Stomach smooth muscle (tissue), 2 donors: ENCODE results near the gene ETFA.

ENCODE experiments used
- H3K27ac ChIP-seq: one replicate; pipeline ENCODE4 v1.7.0; 2013; ENCODE audit warnings: mild to moderate bottlenecking, low read length, inconsistent platforms
- H3K27me3 ChIP-seq, 2 donors: one replicate each; pipeline ENCODE4 v1.7.0; 2013; ENCODE audit warnings: low read length in 2 of 2; ENCODE audit not compliant: insufficient read depth in 2 of 2, control insufficient read depth in 1 of 2
- H3K36me3 ChIP-seq, 2 donors: one replicate each; pipeline ENCODE4 v1.7.0; 2013; ENCODE audit warnings: low read length in 2 of 2; ENCODE audit not compliant: control insufficient read depth in 2 of 2, insufficient read depth in 2 of 2
- H3K4me1 ChIP-seq: one replicate; pipeline ENCODE4 v1.7.0; 2013; ENCODE audit warnings: low read length; ENCODE audit not compliant: control insufficient read depth, insufficient read depth
- H3K4me3 ChIP-seq, 2 donors: one replicate each; pipeline ENCODE4 v1.7.0; 2013; ENCODE audit warnings: low read length in 2 of 2
- H3K9ac ChIP-seq, 2 donors: one replicate each; pipeline ENCODE4 v1.7.0; 2013; ENCODE audit warnings: low read length in 2 of 2, mild to moderate bottlenecking in 1 of 2
- H3K9me3 ChIP-seq, 2 donors: one replicate each; pipeline ENCODE4 v1.7.0; 2013; ENCODE audit warnings: low read length in 2 of 2; ENCODE audit not compliant: control insufficient read depth in 2 of 2
- donor health status: healthy.
- donor health status: Pancreatic carcinoma.

Gene ETFA

DNA sequence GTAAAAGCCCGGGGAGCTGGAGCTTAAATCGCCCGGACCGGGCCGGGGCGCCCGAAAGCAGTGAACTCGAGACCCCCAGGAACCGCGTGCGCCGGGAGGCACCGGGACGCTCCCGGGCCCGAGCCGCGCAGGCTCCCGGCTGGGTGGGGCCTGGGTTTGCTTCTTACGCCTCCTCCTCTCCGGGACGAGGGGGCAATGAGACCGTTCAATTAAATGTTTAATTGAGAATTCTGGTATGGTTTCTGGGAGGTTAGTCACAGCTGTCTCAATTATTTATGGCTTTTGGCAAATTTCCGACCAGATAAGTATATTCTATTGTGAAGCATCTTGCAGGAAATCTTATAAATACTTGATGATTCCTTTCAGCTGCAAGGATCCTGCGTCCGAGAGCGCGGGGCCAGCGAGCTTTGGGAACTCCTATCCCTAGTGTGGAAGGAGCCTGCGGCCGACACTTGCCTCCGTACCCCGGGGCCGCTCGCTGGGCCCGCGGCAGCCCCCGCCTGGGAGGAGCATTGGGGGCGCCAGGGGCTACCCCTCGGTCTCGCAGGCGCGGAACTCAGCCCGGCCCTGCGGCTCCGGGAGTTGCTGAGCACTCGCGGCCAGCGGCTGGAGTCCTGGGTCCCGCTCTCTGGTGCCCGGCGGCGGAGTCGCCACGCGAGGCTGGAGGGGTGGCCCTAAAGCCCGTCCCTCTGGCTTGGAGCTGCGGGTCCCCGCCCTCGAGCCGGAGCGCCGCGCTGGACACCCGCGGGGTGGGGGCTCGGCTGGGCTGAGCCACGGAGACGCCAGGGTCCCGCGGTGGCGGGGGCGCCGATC is 35.6 kb upstream of the ETFA start:
- Histone ChIP-seq H3K4me1 (peaks cover 29% of the 10 kb centered on the region), H3K9me3 (no peaks in the 10 kb centered on the region), H3K36me3 (no peaks in the 10 kb centered on the region), H3K9ac (peak overlapping the region; percentile 74), H3K27ac (peak overlapping the region; percentile 81), H3K27me3 (no peaks in the 10 kb centered on the region), H3K4me3 (peak overlapping the region; percentile 73 to 77)

DNA sequence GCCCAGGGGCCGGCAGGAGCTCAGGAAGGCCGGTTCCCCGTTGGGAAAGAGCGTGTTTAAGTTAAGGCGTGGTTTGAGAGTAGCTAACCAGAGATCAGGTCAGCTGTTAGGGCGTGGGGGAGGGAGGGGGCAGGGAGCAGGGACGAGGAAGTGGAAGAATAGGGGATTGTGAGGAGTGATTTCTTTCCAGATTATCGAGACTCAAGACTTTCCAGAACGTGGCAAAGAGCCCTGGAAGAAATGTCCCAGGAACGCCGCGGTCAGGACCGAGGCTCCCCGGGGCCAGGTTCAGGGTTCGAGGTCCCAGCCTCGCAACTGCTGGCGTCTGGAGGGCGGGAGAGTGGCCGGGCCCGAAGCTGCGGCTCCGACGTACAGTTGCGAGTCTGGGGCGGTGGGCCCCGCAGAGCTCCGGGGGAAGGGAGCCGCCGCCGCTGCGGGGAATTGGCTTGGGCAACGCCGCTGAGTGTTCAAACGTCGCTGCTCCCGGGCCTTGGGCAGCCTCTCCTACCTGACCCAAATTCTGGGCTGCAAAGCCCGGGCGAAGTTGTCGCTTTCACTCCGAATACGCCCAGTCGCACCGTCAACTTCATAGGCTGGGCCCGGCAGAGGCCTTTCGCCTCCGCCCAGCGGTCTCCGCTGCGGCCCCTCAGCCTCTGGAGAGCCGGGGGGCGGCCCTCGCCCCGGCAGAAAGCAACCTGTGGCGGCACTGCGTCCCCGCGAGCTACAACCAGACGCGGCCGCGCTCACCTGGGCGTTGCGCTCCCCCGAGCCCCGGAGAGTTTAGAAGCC is 34.8 kb upstream of the ETFA start:
- Histone ChIP-seq H3K9ac (peak overlapping the region; percentile 74), H3K36me3 (no peaks in the 10 kb centered on the region), H3K9me3 (no peaks in the 10 kb centered on the region), H3K4me3 (peak overlapping the region; percentile 73 to 77), H3K27me3 (no peaks in the 10 kb centered on the region), H3K4me1 (peaks cover 37% of the 10 kb centered on the region), H3K27ac (peak overlapping the region; percentile 81)

DNA sequence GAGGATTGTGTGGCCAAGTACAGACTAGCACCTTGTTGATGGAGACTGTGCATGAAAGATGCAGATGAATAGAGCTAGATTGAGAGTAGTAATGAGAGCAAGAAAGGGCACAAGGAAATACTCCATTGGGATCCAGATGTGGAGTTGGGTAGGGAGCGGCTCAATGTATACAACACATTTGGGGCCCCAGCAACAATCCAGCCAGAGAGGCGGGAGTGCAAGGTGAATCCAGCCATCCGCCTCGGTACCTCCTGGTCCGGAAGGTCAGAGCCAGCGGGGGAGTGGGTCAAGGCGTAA is 34.3 kb upstream of the ETFA start:
- H3K9me3 ChIP-seq, result no peaks in the 10 kb centered on the region
- peak overlapping the region; percentile 73 to 77 for H3K4me3 ChIP-seq
- H3K36me3 ChIP-seq, result no peaks in the 10 kb centered on the region
- H3K27me3 ChIP-seq, result no peaks in the 10 kb centered on the region
- peaks cover 43% of the 10 kb centered on the region for H3K4me1 ChIP-seq
- peak overlapping the region; percentile 81 for H3K27ac ChIP-seq
- peak overlapping the region; percentile 74 for H3K9ac ChIP-seq

DNA sequence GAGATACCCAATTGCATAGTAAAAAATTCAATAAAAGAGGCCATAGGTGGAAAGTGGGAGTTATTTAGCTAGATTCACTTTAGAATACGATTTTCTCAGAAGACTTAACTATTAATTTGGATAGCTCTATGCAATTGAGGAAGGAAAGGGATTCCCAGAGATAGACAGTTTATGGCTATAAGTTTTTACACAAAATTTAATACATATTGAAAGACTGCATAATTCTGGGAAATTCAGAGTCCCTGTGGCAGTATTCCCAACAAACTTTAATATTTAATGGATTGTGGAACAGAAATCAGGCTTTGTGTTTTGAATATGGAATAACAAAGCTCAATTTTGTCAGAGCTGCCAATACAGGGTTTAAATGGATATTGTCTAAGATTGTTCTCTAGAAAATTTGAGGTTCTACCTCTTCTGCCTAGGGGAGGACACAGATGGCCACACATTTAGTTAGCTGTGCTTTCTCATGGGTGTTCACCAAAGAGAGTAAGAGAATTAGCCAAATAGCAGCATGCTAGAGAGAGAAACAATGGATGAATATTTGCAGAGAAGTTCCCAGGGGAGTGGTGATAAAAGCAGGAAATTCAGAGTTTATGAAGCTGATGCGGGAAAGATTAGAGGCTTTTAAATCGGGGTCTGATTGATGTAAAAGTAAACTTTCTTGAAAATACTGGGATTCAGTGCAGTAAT is 33.8 kb upstream of the ETFA start:
- no peaks in the 10 kb centered on the region for H3K27me3 ChIP-seq
- peak overlapping the region; percentile 74 for H3K9ac ChIP-seq
- peaks cover 47% of the 10 kb centered on the region for H3K4me1 ChIP-seq
- no peaks in the 10 kb centered on the region for H3K9me3 ChIP-seq
- no peaks in the 10 kb centered on the region for H3K36me3 ChIP-seq
- H3K27ac ChIP-seq, result peak overlapping the region; percentile 81
- peak overlapping the region; percentile 73 to 77 for H3K4me3 ChIP-seq

DNA sequence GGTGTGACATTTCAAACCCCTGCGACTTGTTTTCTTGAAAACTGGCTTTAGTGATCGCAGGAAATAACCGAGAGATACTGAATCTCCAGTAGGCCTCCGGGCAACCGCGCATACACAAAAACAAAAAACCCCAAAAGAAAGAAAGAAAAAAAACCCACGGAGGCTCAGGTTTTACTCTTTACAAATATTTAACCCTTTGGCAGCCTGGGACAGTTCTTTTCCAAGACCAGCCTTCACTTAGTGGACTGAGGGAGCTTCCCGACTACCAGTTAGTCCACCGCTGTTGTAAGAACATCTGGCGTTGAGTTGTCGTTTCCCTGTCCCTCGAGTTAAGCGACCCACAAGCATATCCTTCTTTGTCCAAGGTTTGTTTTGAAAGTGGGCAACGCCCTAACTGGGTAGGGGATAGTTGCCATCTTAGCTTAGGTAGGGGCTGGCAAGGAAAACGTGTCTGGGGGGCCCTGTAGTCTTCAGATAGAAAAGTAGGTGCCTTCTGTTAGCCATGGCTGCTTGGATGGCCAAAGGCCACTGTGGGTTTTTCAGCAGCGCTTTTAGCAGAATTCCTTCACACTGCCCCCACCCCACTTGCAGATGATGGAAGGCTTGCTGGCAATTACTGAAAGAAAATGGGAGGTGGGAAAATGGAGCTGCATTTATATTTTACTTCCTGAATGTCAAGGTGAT is 32.2 kb upstream of the ETFA start:
- peaks cover 58% of the 10 kb centered on the region for H3K4me1 ChIP-seq
- H3K9ac ChIP-seq, result peak overlapping the region; percentile 47 to 59
- peaks cover 0 to 2% of the 10 kb centered on the region in 2 donors for H3K27me3 ChIP-seq
- peak overlapping the region; percentile 20 to 68 for H3K4me3 ChIP-seq
- H3K27ac ChIP-seq, result peak overlapping the region; percentile 93
- no peaks in the 10 kb centered on the region for H3K36me3 ChIP-seq
- no peaks in the 10 kb centered on the region for H3K9me3 ChIP-seq

DNA sequence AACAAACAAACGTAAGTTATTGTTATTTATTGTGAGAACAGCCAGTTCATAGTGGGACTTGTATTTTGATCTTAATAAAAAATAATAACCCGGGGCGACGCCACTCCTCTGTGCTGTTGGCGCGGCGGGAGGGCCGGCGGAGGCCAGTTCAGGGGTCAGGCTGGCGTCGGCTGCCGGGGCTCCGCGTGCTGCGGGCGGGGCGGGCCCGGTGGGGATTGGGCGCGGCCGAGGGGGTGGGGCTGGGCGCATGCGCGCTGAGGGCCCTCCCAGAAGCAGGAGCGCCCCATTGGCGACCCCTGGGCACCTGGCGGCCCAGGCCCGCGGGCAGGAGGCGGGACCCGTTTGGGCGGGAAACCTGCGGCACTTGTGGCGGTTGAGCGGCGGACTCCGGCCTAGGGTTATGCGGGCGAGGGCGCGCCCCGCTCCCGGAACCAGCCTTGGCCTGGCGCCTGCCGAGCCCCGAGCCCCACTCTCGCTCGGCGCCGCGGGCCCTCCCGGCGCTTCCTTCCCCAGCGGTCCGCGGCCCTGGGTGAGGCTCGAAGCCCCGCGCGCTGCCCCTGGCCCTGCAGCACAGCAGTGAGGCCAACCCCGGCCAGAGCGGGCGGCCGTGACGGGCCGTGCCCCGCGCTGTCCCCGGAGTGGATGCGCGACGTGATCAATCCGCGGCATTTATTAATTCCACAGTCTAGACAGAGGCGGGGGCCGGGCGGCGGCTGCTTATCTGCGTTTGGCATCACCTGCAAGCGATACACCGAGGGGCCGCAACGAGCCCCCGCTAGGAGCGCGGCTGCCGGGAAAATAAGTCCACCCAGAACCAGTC is 31.3 kb upstream of the ETFA start:
- Histone ChIP-seq H3K36me3 (no peaks in the 10 kb centered on the region), H3K27ac (peak overlapping the region; percentile 93), H3K4me3 (peak overlapping the region; percentile 20 to 86), H3K9ac (peak overlapping the region; percentile 62 to 68), H3K9me3 (no peaks in the 10 kb centered on the region), H3K27me3 (peaks cover 0 to 2% of the 10 kb centered on the region in 2 donors), H3K4me1 (peaks cover 59% of the 10 kb centered on the region)

DNA sequence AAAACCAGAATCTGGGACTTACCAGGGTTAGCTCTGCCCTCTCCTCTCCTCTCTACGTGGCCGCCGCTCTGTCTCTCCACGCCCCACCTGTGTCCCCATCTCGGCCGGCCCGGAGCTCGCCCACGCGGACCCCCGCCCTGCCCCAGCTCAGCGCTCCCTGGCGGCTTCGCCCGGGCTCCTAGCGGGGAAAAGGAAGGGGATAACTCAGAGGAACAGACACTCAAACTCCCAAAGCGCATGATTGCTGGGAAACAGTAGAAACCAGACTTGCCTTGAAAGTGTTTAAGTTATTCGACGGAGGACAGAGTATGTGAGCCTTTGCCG is 30.8 kb upstream of the ETFA start:
- H3K4me3 ChIP-seq, result peak overlapping the region; percentile 86 to 93
- H3K27ac ChIP-seq, result peak overlapping the region; percentile 93
- peaks cover 63% of the 10 kb centered on the region for H3K4me1 ChIP-seq
- H3K27me3 ChIP-seq, result peaks cover 0 to 3% of the 10 kb centered on the region in 2 donors
- no peaks in the 10 kb centered on the region for H3K36me3 ChIP-seq
- no peaks in the 10 kb centered on the region for H3K9me3 ChIP-seq
- H3K9ac ChIP-seq, result peak overlapping the region; percentile 62 to 68

DNA sequence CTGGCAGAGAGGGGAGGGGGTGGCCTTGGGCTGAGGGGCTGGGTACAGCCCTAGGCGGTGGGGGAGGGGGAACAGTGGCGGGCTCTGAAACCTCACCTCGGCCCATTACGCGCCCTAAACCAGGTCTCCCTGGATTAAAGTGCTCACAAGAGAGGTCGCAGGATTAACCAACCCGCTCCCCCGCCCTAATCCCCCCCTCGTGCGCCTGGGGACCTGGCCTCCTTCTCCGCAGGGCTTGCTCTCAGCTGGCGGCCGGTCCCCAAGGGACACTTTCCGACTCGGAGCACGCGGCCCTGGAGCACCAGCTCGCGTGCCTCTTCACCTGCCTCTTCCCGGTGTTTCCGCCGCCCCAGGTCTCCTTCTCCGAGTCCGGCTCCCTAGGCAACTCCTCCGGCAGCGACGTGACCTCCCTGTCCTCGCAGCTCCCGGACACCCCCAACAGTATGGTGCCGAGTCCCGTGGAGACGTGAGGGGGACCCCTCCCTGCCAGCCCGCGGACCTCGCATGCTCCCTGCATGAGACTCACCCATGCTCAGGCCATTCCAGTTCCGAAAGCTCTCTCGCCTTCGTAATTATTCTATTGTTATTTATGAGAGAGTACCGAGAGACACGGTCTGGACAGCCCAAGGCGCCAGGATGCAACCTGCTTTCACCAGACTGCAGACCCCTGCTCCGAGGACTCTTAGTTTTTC is 30.2 kb upstream of the ETFA start:
- H3K36me3 ChIP-seq, result no peaks in the 10 kb centered on the region
- peak overlapping the region; percentile 86 to 93 for H3K4me3 ChIP-seq
- H3K4me1 ChIP-seq, result peaks cover 63% of the 10 kb centered on the region
- H3K27me3 ChIP-seq, result peaks cover 0 to 5% of the 10 kb centered on the region in 2 donors
- peak overlapping the region; percentile 93 for H3K27ac ChIP-seq
- peak overlapping the region; percentile 62 to 68 for H3K9ac ChIP-seq
- H3K9me3 ChIP-seq, result no peaks in the 10 kb centered on the region

DNA sequence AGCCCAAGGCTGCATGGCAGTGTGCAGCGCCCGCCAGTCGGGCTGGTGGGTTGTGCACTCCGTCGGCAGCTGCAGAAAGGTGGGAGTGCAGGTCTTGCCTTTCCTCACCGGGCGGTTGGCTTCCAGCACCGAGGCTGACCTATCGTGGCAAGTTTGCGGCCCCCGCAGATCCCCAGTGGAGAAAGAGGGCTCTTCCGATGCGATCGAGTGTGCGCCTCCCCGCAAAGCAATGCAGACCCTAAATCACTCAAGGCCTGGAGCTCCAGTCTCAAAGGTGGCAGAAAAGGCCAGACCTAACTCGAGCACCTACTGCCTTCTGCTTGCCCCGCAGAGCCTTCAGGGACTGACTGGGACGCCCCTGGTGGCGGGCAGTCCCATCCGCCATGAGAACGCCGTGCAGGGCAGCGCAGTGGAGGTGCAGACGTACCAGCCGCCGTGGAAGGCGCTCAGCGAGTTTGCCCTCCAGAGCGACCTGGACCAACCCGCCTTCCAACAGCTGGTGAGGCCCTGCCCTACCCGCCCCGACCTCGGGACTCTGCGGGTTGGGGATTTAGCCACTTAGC is 29.6 kb upstream of the ETFA start:
- Histone ChIP-seq H3K4me3 (peak overlapping the region; percentile 86 to 93), H3K27ac (peak overlapping the region; percentile 93), H3K27me3 (peaks cover 0 to 6% of the 10 kb centered on the region in 2 donors), H3K4me1 (peaks cover 63% of the 10 kb centered on the region), H3K9me3 (no peaks in the 10 kb centered on the region), H3K9ac (peak overlapping the region; percentile 29 to 68), H3K36me3 (no peaks in the 10 kb centered on the region)
